Esophagus squamous epithelium (tissue), 5 donors: Measurements from ENCODE around the gene PFDN1. TPM values are rescaled to one million over a fixed set of nuclear protein-coding genes. Genes with fewer than 3 reads are reported as not detected.
"Not testable (repeated sequence)": the region's sequence is repeated elsewhere in the genome, so short reads cannot be mapped to it uniquely, and the experiment has no call there.

ENCODE experiments used
- DNase-seq: peaks from one replicate; lab custom pipeline; 2025; lab: John Stamatoyannopoulos, UW
- H3K27ac ChIP-seq, 4 donors: fragments of 200-600 bp; sonication (generic); one replicate each; pipeline ENCODE4 v1.5.1; 2016 to 2019; ENCODE audit warnings: mild to moderate bottlenecking in 1 of 4
- H3K27me3 ChIP-seq, 4 donors: fragments of 200-600 bp; sonication (generic); 1 replicate in 3 of 4; 2 replicates in 1 of 4; pipeline versions ENCODE4 v1.5.1 to v1.6.0; 2017 to 2021; ENCODE audit warnings: antibody characterized with exemption in 1 of 4
- H3K36me3 ChIP-seq, 3 donors: fragments of 200-600 bp; sonication (generic); one replicate each; pipeline ENCODE4 v1.5.1; 2016 to 2019
- H3K4me1 ChIP-seq, 3 donors: fragments of 200-600 bp; sonication (generic); one replicate each; pipeline ENCODE4 v1.5.1; 2017 to 2019
- H3K4me3 ChIP-seq, 4 donors: fragments of 200-600 bp; sonication (generic); 1 replicate in 3 of 4; 2 replicates in 1 of 4; pipeline ENCODE4 v1.5.1; 2016 to 2019; ENCODE audit warnings: mild to moderate bottlenecking in 2 of 4, moderate library complexity in 1 of 4
- H3K9me3 ChIP-seq, 3 donors: fragments of 200-600 bp; sonication (generic); one replicate each; pipeline ENCODE4 v1.5.1; 2016 to 2019
- CTCF ChIP-seq, 6 experiments: fragments of 450-650 bp in 4 of 6; fragments of 200-600 bp in 2 of 6; sonication (generic) in 2 of 6; IDR thresholded peaks; one replicate each; pipeline ENCODE4 v1.5.1; 2016 to 2019; ENCODE audit warnings: antibody characterized with exemption in 6 of 6, mild to moderate bottlenecking in 4 of 6, moderate library complexity in 4 of 6
- POLR2A ChIP-seq, 4 donors: fragments of 450-650 bp; IDR thresholded peaks; one replicate each; pipeline ENCODE4 v1.6.1; 2017; ENCODE audit warnings: antibody characterized with exemption in 4 of 4, mild to moderate bottlenecking in 4 of 4, moderate library complexity in 3 of 4
- WGBS, 2 donors: methylation state at CpG; one replicate each; pipeline ENCODE4 v1.1.5; 2018; 5-methylcytosine and 5-hydroxymethylcytosine counted together
- intact Hi-C: fragments of 100-400 bp; cut with DNase I; formaldehyde crosslinking; loops from one replicate; pipeline ENCODE4 v1.15.0; 2022
- total RNA-seq, 4 donors: library from RNA; depleted of rRNA; stranded (reverse); fragments of >200 nt; gene quantifications; one replicate each; pipeline ENCODE4 v1.1.0, GENCODE V29; 2016
- donor health status: DM: yes; HTN: yes; CAD: no.

PFDN1 gene
- total RNA-seq, 4 donors from 2014 or later: 38.1 to 67.5 (median 60.4) TPM

GRCh38 chr5:140205952-140206351, 96.9 kb downstream of the PFDN1 start:
- Histone ChIP-seq H3K4me1 (no peaks in the 10 kb centered on the region), H3K4me3 (no peak overlapping the region), H3K27me3 (no peaks in the 10 kb centered on the region), H3K9me3 (no peaks in the 10 kb centered on the region), H3K27ac (no peak overlapping the region), H3K36me3 (no peaks in the 10 kb centered on the region)
- TF ChIP-seq POLR2A (IDR thresholded peaks at IDR 0.05) (no peak), CTCF (IDR thresholded peaks at IDR 0.05) (no peak)
- 89 to 92% methylated on average over 4 of the region's 4 CpGs for WGBS, 2 donors
- no peak for DNase-seq
- intact Hi-C loops: no loop called here

GRCh38 chr5:140205216-140205615, 97.7 kb downstream of the PFDN1 start:
- intact Hi-C loops: no loop called here
- H3K4me1 ChIP-seq: no peaks in the 10 kb centered on the region
- 58 to 62% methylated on average over 2 of the region's 2 CpGs for WGBS, 2 donors
- no peak for DNase-seq
- H3K9me3 ChIP-seq: no peaks in the 10 kb centered on the region
- H3K27me3 ChIP-seq: no peaks in the 10 kb centered on the region
- H3K36me3 ChIP-seq: no peaks in the 10 kb centered on the region
- no peak overlapping the region for H3K27ac ChIP-seq
- TF ChIP-seq POLR2A (IDR thresholded peaks at IDR 0.05) (no peak), CTCF (IDR thresholded peaks at IDR 0.05) (no peak)
- no peak overlapping the region for H3K4me3 ChIP-seq

GRCh38 chr5:140202610-140203009, 100.3 kb downstream of the PFDN1 start:
- H3K27me3 ChIP-seq: no peaks in the 10 kb centered on the region
- DNase-seq: no peak
- WGBS, 2 donors: 64 to 84% methylated on average over 2 of the region's 2 CpGs
- H3K36me3 ChIP-seq: no peaks in the 10 kb centered on the region
- intact Hi-C loops: no loop called here
- TF ChIP-seq POLR2A (IDR thresholded peaks at IDR 0.05) (no peak), CTCF (IDR thresholded peaks at IDR 0.05) (no peak)
- H3K9me3 ChIP-seq: no peaks in the 10 kb centered on the region
- no peaks in the 10 kb centered on the region for H3K4me1 ChIP-seq
- H3K27ac ChIP-seq: no peak overlapping the region
- no peak overlapping the region for H3K4me3 ChIP-seq

- Histone ChIP-seq H3K27ac (no peak overlapping the region), H3K4me3 (no peak overlapping the region), H3K27me3 (no peaks in the 10 kb centered on the region), H3K4me1 (no peaks in the 10 kb centered on the region), H3K9me3 (no peaks in the 10 kb centered on the region), H3K36me3 (no peaks in the 10 kb centered on the region)
- intact Hi-C loops: no loop called here
- no peak for TF ChIP-seq CTCF (IDR thresholded peaks at IDR 0.05)
- TF ChIP-seq POLR2A (IDR thresholded peaks at IDR 0.05): no peak
- DNase-seq: no peak
- 78 to 94% methylated on average over 2 to 4 of the region's 4 CpGs for WGBS, 2 donors
Measured at GRCh38 chr5:140202078-140202477, 100.8 kb downstream of the PFDN1 start.

GRCh38 chr5:140198915-140199314, 104.0 kb downstream of the PFDN1 start:
- not testable (repeated sequence) for H3K4me3 ChIP-seq, H3K4me1 ChIP-seq
- WGBS, 2 donors: 67 to 86% methylated on average over 1 of the region's 1 CpG

GRCh38 chr5:140197023-140197422, 105.9 kb downstream of the PFDN1 start:
- no peaks in the 10 kb centered on the region for H3K27me3 ChIP-seq
- H3K4me3 ChIP-seq: no peak overlapping the region
- peaks cover 0 to 8% (median 0%) of the 10 kb centered on the region in 3 donors for H3K36me3 ChIP-seq
- TF ChIP-seq CTCF (IDR thresholded peaks at IDR 0.05) (no peak), POLR2A (IDR thresholded peaks at IDR 0.05) (no peak)
- H3K4me1 ChIP-seq: no peaks in the 10 kb centered on the region
- DNase-seq: no peak
- 92 to 96% methylated on average over 2 of the region's 2 CpGs for WGBS, 2 donors
- intact Hi-C loops: no loop called here
- H3K9me3 ChIP-seq: no peaks in the 10 kb centered on the region
- no peak overlapping the region for H3K27ac ChIP-seq

More at GRCh38 chr5:140198915-140199314, 104.0 kb downstream of the PFDN1 start:
- intact Hi-C loops, H3K9me3 ChIP-seq, H3K27ac ChIP-seq, H3K27me3 ChIP-seq, DNase-seq, H3K36me3 ChIP-seq: not testable (repeated sequence)
